Left forelimb (tissue), 1 donor: ENCODE results near the gene SUN3.

ENCODE experiments used
- DNase-seq: peaks from one replicate; pipeline ENCODE4 v3.0.0-alpha.2; 2018; ENCODE audit warnings: low spot score

The SUN3 gene

GRCh38 chr7:48028938-48029337 lies at the start of gene SUN3:
SUN3 (minus strand) TSS chr7:48029107; CDS start chr7:48028938, 169 bp downstream.
- no peak for DNase-seq

- DNase-seq: no peak
These were observed 49.6 kb upstream of the SUN3 start for GRCh38 chr7:48078470-48078869.

- no peak for DNase-seq
These were observed 48.5 kb upstream of the SUN3 start for GRCh38 chr7:48077423-48077822.

GRCh38 chr7:48074204-48074654 lies 45.3 kb upstream of the SUN3 start:
- no peak for DNase-seq

GRCh38 chr7:48067475-48067874 lies 38.6 kb upstream of the SUN3 start:
- DNase-seq: no peak

DNA sequence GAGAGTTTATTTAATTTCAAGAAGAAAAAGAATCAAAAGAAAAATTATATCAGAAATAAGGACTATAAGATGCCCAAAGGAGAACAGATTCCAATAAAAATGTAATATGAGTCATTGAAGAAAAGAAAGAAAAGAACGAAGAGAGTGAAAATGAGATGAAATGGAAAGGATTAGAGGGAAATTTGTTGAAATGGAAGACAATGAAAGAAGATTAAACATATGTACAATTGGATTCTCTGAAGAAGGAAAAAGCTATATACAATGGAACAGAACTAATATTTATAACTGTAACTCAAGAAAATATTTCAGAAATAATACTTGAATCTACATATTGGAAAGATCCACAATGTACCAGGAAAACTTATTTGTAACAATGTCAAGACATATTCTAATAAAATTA lies 35.1 kb upstream of the SUN3 start:
- DNase-seq: no peak

DNA sequence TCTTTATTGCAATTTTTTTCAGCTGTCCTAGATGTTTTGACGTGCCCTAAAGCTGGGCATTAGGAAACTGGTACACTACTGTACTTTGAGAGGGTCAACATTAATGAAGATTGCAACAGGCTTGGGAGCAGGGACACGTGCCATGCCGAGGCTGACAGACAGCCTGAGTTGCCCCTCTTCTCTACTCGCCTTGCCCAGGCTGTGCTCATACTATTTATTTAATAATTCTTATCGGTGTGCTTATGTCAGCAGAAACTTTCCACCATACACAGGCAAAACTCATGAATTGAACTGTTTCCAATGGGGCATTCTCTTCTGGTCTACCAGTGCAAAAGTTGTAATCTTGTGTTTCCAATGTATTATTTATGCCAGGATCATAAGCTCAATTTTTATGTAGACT lies 30.8 kb upstream of the SUN3 start:
- DNase-seq: no peak

- DNase-seq: no peak
These were observed 30.1 kb upstream of the SUN3 start for GRCh38 chr7:48058990-48059389.

GRCh38 chr7:48053736-48054135 lies 24.8 kb upstream of the SUN3 start:
- DNase-seq: no peak

- DNase-seq: no peak
These were observed 23.8 kb upstream of the SUN3 start for GRCh38 chr7:48052748-48053147.

DNA sequence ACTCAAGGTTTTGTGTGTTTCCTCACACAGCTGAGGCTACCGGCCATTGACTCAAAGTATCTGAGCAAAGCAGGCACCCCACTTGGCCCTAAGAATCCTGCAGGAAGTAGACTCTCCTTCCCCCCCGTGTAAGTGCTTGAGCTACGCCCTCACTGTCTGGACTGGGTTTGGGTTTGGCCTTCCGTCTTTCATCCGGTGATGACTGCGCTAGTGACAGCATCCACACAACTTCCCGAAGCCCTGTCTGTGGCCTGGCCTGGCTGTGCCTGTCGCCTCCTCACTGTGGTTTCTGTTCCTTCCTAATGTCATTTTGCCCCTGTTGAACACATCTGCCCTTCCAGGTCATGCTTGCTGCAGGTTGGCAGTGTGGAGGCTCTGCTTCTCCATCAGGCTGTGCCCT lies 20.9 kb upstream of the SUN3 start:
- DNase-seq: no peak

GRCh38 chr7:48048113-48048512 lies 19.2 kb upstream of the SUN3 start:
- no peak for DNase-seq

DNA sequence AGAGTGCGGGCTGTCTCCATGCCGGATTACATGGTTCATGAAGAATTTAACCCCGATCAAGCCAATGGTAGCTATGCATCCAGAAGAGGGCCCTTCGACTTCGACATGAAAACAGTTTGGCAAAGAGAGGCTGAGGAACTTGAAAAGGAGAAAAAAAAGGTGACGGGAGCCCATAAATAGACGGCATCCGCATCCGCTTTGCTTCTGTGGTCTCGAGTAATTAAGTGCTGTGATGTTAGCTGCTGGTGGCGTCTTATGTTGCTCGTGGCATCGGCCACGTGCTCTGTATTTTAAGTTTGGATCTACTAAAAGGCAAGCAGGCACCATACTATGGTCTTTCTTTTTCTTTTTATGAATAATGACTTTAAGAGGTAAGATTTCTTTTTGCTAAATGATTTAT lies 17.6 kb upstream of the SUN3 start:
- no peak for DNase-seq

DNA sequence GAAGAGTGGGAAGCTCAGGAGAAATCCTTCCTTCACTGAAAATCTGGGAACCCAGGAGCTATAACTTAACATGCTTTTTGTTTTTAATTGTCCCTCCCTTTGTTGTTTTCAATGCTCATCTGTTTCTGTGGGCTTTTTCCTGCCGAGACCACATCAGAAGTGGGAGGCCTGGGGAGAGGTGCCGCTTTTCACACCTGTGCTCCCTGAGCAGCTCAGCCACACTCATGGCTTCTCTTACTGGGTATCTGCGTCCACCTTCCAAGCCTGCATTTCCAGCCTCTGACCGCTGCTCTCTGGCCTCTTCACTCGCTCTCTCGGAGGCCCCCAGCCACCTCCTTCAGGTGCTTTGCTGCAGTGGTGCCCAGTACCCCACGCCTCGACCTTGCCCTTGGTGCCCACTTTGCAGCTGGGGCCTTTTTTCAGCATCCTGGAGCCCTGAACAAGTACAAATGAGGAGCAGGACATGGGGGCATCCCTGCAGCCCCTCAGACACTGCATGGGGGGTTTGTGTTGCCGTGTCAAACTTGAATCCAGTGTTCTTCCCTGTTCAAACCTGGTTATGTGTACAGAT lies 16.4 kb upstream of the SUN3 start:
- no peak for DNase-seq

DNA sequence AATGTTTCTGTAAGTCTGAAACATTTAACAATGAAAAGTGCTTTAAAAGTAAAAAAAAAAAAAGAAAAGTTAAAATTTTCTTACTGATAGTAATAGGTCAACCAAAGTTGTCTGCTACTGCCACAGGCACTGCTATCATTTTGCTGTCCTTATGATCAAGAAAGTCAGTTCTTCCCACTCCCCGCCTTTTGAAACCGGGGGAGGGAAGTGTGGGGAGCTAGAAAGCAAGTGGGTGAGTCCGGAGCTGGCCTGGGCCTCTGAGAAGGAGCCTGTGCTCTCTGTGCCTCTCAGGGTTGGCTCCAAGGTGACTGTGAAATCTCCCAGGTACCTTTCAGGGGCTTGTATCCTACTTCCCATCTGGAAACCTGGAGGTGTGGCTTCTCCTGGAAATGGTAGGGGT lies 13.7 kb upstream of the SUN3 start:
- no peak for DNase-seq

- no peak for DNase-seq
These were observed 13.3 kb upstream of the SUN3 start for GRCh38 chr7:48042216-48042615.

- DNase-seq: no peak
These were observed 12.7 kb upstream of the SUN3 start for GRCh38 chr7:48041653-48041970.

DNA sequence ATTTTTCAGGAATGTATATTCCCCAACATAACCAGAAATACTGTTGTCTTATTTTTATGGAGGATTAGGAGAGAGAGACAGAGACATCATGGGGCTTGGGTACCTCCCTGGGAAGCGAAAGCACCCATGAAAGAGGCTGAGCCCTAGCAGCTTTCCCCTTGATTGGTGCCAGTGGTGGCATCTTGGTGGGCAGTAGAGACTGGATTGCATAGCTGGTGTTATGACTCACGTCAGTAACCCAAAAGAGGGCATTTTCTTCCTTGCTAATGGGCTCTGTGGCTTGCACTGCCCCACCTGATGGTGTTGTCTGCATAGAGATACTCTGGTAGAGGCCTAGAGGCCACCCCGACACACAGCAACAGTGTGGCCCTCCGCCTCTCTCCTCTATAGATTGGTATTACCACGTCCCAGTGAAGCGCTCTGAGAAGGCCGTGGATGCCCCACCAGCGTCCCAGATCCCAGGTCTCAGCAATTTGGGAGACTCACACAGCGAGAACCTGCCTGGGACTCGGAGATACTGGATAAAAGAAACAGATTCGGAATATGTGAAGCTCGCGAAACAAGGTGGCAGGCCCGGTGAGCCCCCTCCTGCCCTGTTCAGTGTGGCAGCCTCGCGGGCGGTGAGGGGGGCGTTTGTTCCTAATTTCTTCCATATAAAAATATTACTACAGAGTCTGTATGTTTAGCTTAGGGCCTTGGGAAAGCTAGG lies 12.2 kb upstream of the SUN3 start:
- DNase-seq: no peak

GRCh38 chr7:48038815-48039506 lies 10.1 kb upstream of the SUN3 start:
- DNase-seq: no peak

- DNase-seq: no peak
These were observed 7.1 kb upstream of the SUN3 start for GRCh38 chr7:48035967-48036478.

- DNase-seq: peak; percentile 89
These were observed 6.5 kb upstream of the SUN3 start, which contains the start of gene C7orf57 for GRCh38 chr7:48035301-48035966. C7orf57 (plus strand) TSS chr7:48035543; CDS start chr7:48036309, 766 bp downstream.

- no peak for DNase-seq
These were observed 5.0 kb upstream of the SUN3 start for GRCh38 chr7:48033922-48034321.

DNA sequence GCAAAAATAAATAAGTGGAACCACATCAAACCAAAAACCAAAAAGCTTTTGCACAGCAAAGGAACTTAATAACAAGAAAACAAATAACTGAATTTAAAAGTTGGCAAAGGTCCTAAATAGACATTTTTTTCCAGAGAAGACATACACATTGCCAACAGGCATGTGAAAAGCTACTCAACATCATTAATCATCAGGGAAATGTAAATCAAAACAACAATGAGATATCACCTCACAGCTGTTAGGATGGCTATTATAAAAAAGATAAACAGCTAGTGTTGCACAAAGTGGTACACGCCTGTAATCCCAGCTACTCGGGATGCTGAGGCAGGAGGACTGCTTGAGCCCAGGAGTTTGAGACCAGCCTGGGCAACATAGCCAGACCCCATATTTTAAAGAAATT lies 2.2 kb upstream of the SUN3 start:
- no peak for DNase-seq
